Fibroblast of the conjunctiva (primary cell): ENCODE data around the gene ATP2A1.
"Not testable (repeated sequence)": the region's sequence is repeated elsewhere in the genome, so short reads cannot be mapped to it uniquely, and the experiment has no call there.

ENCODE experiments used
- DNase-seq: peaks from one replicate; pipeline ENCODE4 v3.0.0-alpha.2; 2010; ENCODE audit warnings: low read depth

ATP2A1 gene

GRCh38 chr16:28881565-28881964 lies 3.3 kb downstream of the ATP2A1 start:
- not testable (repeated sequence) for DNase-seq

GRCh38 chr16:28882551-28883160 lies 4.4 kb downstream of the ATP2A1 start:
- no peak for DNase-seq

GRCh38 chr16:28883221-28883996 lies 5.1 kb downstream of the ATP2A1 start:
- no peak for DNase-seq

- no peak for DNase-seq
Observed at GRCh38 chr16:28884045-28884444, 5.8 kb downstream of the ATP2A1 start.

- DNase-seq: no peak
Observed at GRCh38 chr16:28886945-28887344, 8.7 kb downstream of the ATP2A1 start.

GRCh38 chr16:28890355-28890754 lies 12.1 kb downstream of the ATP2A1 start:
- not testable (repeated sequence) for DNase-seq

- DNase-seq: no peak
Observed at GRCh38 chr16:28891964-28892890, 13.9 kb downstream of the ATP2A1 start.

- no peak for DNase-seq
Observed at GRCh38 chr16:28893291-28893690, 15.0 kb downstream of the ATP2A1 start.

- DNase-seq: no peak
Observed at GRCh38 chr16:28895609-28896008, 17.3 kb downstream of the ATP2A1 start.

GRCh38 chr16:28897826-28898225 lies 19.5 kb downstream of the ATP2A1 start:
- DNase-seq: no peak

GRCh38 chr16:28898266-28898665 lies 20.0 kb downstream of the ATP2A1 start:
- DNase-seq: no peak

- no peak for DNase-seq
Observed at GRCh38 chr16:28898942-28899341, 20.7 kb downstream of the ATP2A1 start.

- no peak for DNase-seq
Observed at GRCh38 chr16:28899882-28900590, 21.7 kb downstream of the ATP2A1 start.

- DNase-seq: no peak
Observed at GRCh38 chr16:28900601-28901000, 22.3 kb downstream of the ATP2A1 start.

GRCh38 chr16:28901862-28902261 lies 23.6 kb downstream of the ATP2A1 start:
- DNase-seq: no peak

- no peak for DNase-seq
Observed at GRCh38 chr16:28902909-28903308, 24.6 kb downstream of the ATP2A1 start.

- no peak for DNase-seq
Observed at GRCh38 chr16:28903344-28904042, 25.2 kb downstream of the ATP2A1 start.

- no peak for DNase-seq
Observed at GRCh38 chr16:28904363-28904762, 26.1 kb downstream of the ATP2A1 start.

GRCh38 chr16:28904828-28905227 lies 26.5 kb downstream of the ATP2A1 start:
- DNase-seq: no peak

GRCh38 chr16:28905229-28905754 lies 27.0 kb downstream of the ATP2A1 start:
- DNase-seq: no peak

- no peak for DNase-seq
Observed at GRCh38 chr16:28905800-28906372, 27.6 kb downstream of the ATP2A1 start.
